Prostate gland (tissue), 2 donors: ENCODE measurements around the gene SLC17A9. TPM values are rescaled to one million over a fixed set of nuclear protein-coding genes. Genes with fewer than 3 reads are reported as not detected.

Experiments used
- DNase-seq: peaks from one replicate; pipeline ENCODE4 v3.0.0-alpha.2; 2019; ENCODE audit warnings: low spot score
- H3K27ac ChIP-seq, 2 donors: fragments of 200-600 bp; sonication (generic); 2 replicates each; pipeline ENCODE4 v1.5.1; 2017 to 2019
- H3K27me3 ChIP-seq: fragments of 200-600 bp; sonication (generic); replicated peaks from 2 replicates; pipeline ENCODE4 v1.5.1; 2019; ENCODE audit not compliant: insufficient read depth
- H3K36me3 ChIP-seq, 2 donors: fragments of 200-600 bp; sonication (generic); 1 replicate in 1 of 2; 2 replicates in 1 of 2; pipeline versions ENCODE4 v1.5.1 to v1.8.1; 2017 to 2019
- H3K4me1 ChIP-seq: fragments of 200-600 bp; sonication (generic); replicated peaks from 2 replicates; pipeline ENCODE4 v1.5.1; 2019
- H3K4me3 ChIP-seq, 2 donors: fragments of 200-600 bp; sonication (generic); 2 replicates each; pipeline ENCODE4 v1.5.1; 2017 to 2019
- H3K9me3 ChIP-seq: fragments of 200-600 bp; sonication (generic); 2 replicates; pipeline ENCODE4 v1.5.1; 2017
- CTCF ChIP-seq, 4 experiments: fragments of 200-600 bp in 2 of 4; fragments of 450-650 bp in 2 of 4; sonication (generic) in 2 of 4; IDR thresholded peaks; 1 replicate in 3 of 4; 2 replicates in 1 of 4; pipeline ENCODE4 v1.5.1; 2016 to 2019; ENCODE audit warnings: antibody characterized with exemption in 4 of 4, mild to moderate bottlenecking in 2 of 4, moderate library complexity in 2 of 4
- POLR2A ChIP-seq: fragments of 450-650 bp; IDR thresholded peaks from one replicate; pipeline ENCODE4 v1.6.1; 2016; ENCODE audit warnings: antibody characterized with exemption, mild to moderate bottlenecking
- POLR2AphosphoS5 ChIP-seq: sonication (generic); formaldehyde crosslinking; IDR thresholded peaks from one replicate; pipeline ENCODE4 v1.6.1; 2017; ENCODE audit warnings: antibody characterized with exemption
- WGBS: methylation state at CpG from one replicate; pipeline ENCODE4 v1.1.5; 2018; 5-methylcytosine and 5-hydroxymethylcytosine counted together
- intact Hi-C: fragments of 100-400 bp; cut with DNase I; formaldehyde crosslinking; loops from one replicate; pipeline ENCODE4 v1.14.2; 2022
- total RNA-seq, 2 donors: library from RNA; depleted of rRNA; stranded (reverse); fragments of >200 nt; gene quantifications; one replicate each; pipeline ENCODE4 v1.1.0, GENCODE V29; 2016

SLC17A9 gene
- total RNA-seq, 2 donors from 2014 or later, result 0.41 to 3.5 TPM

GRCh38 chr20:62962891-62963613 is 10.5 kb downstream of the SLC17A9 start:
- no peak for DNase-seq
- no peaks in the 10 kb centered on the region for H3K4me1 ChIP-seq
- intact Hi-C loops, result no loop called here
- H3K36me3 ChIP-seq, result no peaks in the 10 kb centered on the region
- TF ChIP-seq POLR2AphosphoS5, result no peak
- no peak for TF ChIP-seq POLR2A
- no peak for TF ChIP-seq CTCF (IDR thresholded peaks at IDR 0.05)
- no peaks in the 10 kb centered on the region for H3K27me3 ChIP-seq
- no peak overlapping the region for H3K4me3 ChIP-seq
- 91% methylated on average over 29 of the region's 32 CpGs for WGBS
- H3K9me3 ChIP-seq, result no peaks in the 10 kb centered on the region
- no peak overlapping the region for H3K27ac ChIP-seq

GRCh38 chr20:62963614-62964397 is 11.3 kb downstream of the SLC17A9 start:
- TF ChIP-seq CTCF (IDR thresholded peaks at IDR 0.05) (no peak), POLR2AphosphoS5 (no peak), POLR2A (no peak)
- Histone ChIP-seq H3K27me3 (no peaks in the 10 kb centered on the region), H3K27ac (no peak overlapping the region), H3K4me1 (no peaks in the 10 kb centered on the region), H3K4me3 (no peak overlapping the region), H3K36me3 (no peaks in the 10 kb centered on the region), H3K9me3 (no peaks in the 10 kb centered on the region)
- intact Hi-C loops, result no loop called here
- 90% methylated on average over 32 of the region's 32 CpGs for WGBS
- DNase-seq, result no peak

GRCh38 chr20:62964700-62965099 is 12.2 kb downstream of the SLC17A9 start:
- H3K27ac ChIP-seq, result no peak overlapping the region
- no peaks in the 10 kb centered on the region for H3K36me3 ChIP-seq
- no peaks in the 10 kb centered on the region for H3K27me3 ChIP-seq
- no peaks in the 10 kb centered on the region for H3K4me1 ChIP-seq
- TF ChIP-seq POLR2A (no peak), CTCF (IDR thresholded peaks at IDR 0.05) (no peak), POLR2AphosphoS5 (no peak)
- H3K9me3 ChIP-seq, result no peaks in the 10 kb centered on the region
- no peak for DNase-seq
- H3K4me3 ChIP-seq, result no peak overlapping the region
- WGBS, result 64% methylated on average over 20 of the region's 20 CpGs
- intact Hi-C loops, result no loop called here

- intact Hi-C loops, result no loop called here
- no peak for DNase-seq
- Histone ChIP-seq H3K27ac (no peak overlapping the region), H3K4me1 (no peaks in the 10 kb centered on the region), H3K36me3 (no peaks in the 10 kb centered on the region), H3K9me3 (no peaks in the 10 kb centered on the region), H3K4me3 (no peak overlapping the region), H3K27me3 (peaks cover 2% of the 10 kb centered on the region)
- TF ChIP-seq CTCF (IDR thresholded peaks at IDR 0.05) (no peak), POLR2A (no peak), POLR2AphosphoS5 (no peak)
- 90% methylated on average over 15 of the region's 19 CpGs for WGBS
These were observed 12.9 kb downstream of the SLC17A9 start for GRCh38 chr20:62965363-62965771.
